ENCODE results near the gene TENT5D. TPM values are rescaled to one million over a fixed set of nuclear protein-coding genes. Genes with fewer than 3 reads are reported as not detected.
"Not testable (repeated sequence)": the region's sequence is repeated elsewhere in the genome, so short reads cannot be mapped to it uniquely, and the experiment has no call there.

Gene TENT5D
- not detected for polyA plus RNA-seq (2012; ENCODE audit: insufficient read depth, insufficient read length, low read depth)

GRCh38 chrX:80420147-80420546 is at the start of gene TENT5D:
Gene TENT5D, plus strand, starts transcription at chrX:80420447. Its CDS starts 22,093 bp downstream, at chrX:80442540.
- no peak within 1 kb of the TSS for H3K4me3 ChIP-seq (ENCODE audit: low read depth, low read length)
- no peaks in the 10 kb centered on the region for H3K36me3 ChIP-seq
- no peaks in the 10 kb centered on the region for H3K4me1 ChIP-seq
- DNase-seq = no peak
- no peaks in the 10 kb centered on the region for H3K27me3 ChIP-seq
- no peaks in the 10 kb centered on the region for H3K9me3 ChIP-seq
- no peak for TF ChIP-seq CTCF (IDR thresholded peaks at IDR 0.05; ENCODE audit: low read depth, low read length)

- H3K4me1 ChIP-seq; H3K4me3 ChIP-seq (ENCODE audit: low read depth, low read length); H3K36me3 ChIP-seq; DNase-seq; H3K27me3 ChIP-seq; H3K9me3 ChIP-seq: not testable (repeated sequence)
Measured at GRCh38 chrX:80385651-80386050, 34.6 kb upstream of the TENT5D start.

GRCh38 chrX:80388206-80388605 is 32.0 kb upstream of the TENT5D start:
- no peak for TF ChIP-seq CTCF (IDR thresholded peaks at IDR 0.05; ENCODE audit: low read depth, low read length)
- Histone ChIP-seq H3K27me3 (no peaks in the 10 kb centered on the region), H3K9me3 (no peaks in the 10 kb centered on the region), H3K4me3 (ENCODE audit: low read depth, low read length) (no peak overlapping the region), H3K4me1 (no peaks in the 10 kb centered on the region), H3K36me3 (no peaks in the 10 kb centered on the region)
- no peak for DNase-seq

- no peak for DNase-seq
- TF ChIP-seq CTCF (IDR thresholded peaks at IDR 0.05; ENCODE audit: low read depth, low read length) = no peak
- H3K9me3 ChIP-seq = no peaks in the 10 kb centered on the region
- H3K36me3 ChIP-seq = no peaks in the 10 kb centered on the region
- no peaks in the 10 kb centered on the region for H3K27me3 ChIP-seq
- H3K4me3 ChIP-seq (ENCODE audit: low read depth, low read length) = no peak overlapping the region
- H3K4me1 ChIP-seq = no peaks in the 10 kb centered on the region
Measured at GRCh38 chrX:80412042-80412441, 8.2 kb upstream of the TENT5D start.

- Histone ChIP-seq H3K4me1 (no peaks in the 10 kb centered on the region), H3K4me3 (ENCODE audit: low read depth, low read length) (no peak overlapping the region), H3K27me3 (no peaks in the 10 kb centered on the region), H3K9me3 (no peaks in the 10 kb centered on the region), H3K36me3 (no peaks in the 10 kb centered on the region)
- TF ChIP-seq CTCF (IDR thresholded peaks at IDR 0.05; ENCODE audit: low read depth, low read length) = no peak
- DNase-seq = no peak
Measured at GRCh38 chrX:80423000-80423399, 2.8 kb downstream of the TENT5D start.

GRCh38 chrX:80423744-80424143 is 3.5 kb downstream of the TENT5D start:
- no peak overlapping the region for H3K4me3 ChIP-seq (ENCODE audit: low read depth, low read length)
- no peak for DNase-seq
- H3K9me3 ChIP-seq = no peaks in the 10 kb centered on the region
- TF ChIP-seq CTCF (IDR thresholded peaks at IDR 0.05; ENCODE audit: low read depth, low read length) = no peak
- no peaks in the 10 kb centered on the region for H3K27me3 ChIP-seq
- H3K4me1 ChIP-seq = no peaks in the 10 kb centered on the region
- no peaks in the 10 kb centered on the region for H3K36me3 ChIP-seq

Measured in BE2C (cell line).